Activated CD4-positive, alpha-beta T cell treated with anti-CD3 and anti-CD28 coated beads for 36 hours (primary cell): Measurements from ENCODE around the gene GRIA4. TPM values are rescaled to one million over a fixed set of nuclear protein-coding genes. Genes with fewer than 3 reads are reported as not detected.
"Not testable (repeated sequence)": the region's sequence is repeated elsewhere in the genome, so short reads cannot be mapped to it uniquely, and the experiment has no call there.

Source experiments
- ATAC-seq: fragments of 200-7000 bp; cut with Tn5 transposase; one replicate; pipeline ENCODE4 v1.10.0; 2021; ENCODE audit warnings: mild to moderate bottlenecking, moderate library complexity
- CTCF ChIA-PET: fragments of 350-600 bp; sonication (Branson Sonifier 250); formaldehyde crosslinking; loops from one replicate; lab custom pipeline; 2021; ENCODE audit warnings: antibody characterized with exemption; lab: Charles Lee
- POLR2A ChIA-PET: fragments of 350-600 bp; sonication (Branson Sonifier 250); formaldehyde crosslinking; loops from one replicate; lab custom pipeline; 2021; ENCODE audit warnings: antibody characterized with exemption, inconsistent platforms; lab: Charles Lee
- DNase-seq: peaks from one replicate; pipeline ENCODE4 v3.0.0-alpha.2; 2020
- H3K27ac Mint-ChIP-seq: one replicate; pipeline ENCODE4 v1.8.0; 2021; ENCODE audit warnings: mixed read lengths
- H3K27me3 Mint-ChIP-seq: one replicate; pipeline ENCODE4 v1.8.0; 2021; ENCODE audit warnings: mixed read lengths
- H3K36me3 Mint-ChIP-seq: one replicate; pipeline ENCODE4 v1.8.0; 2021; ENCODE audit warnings: low read depth, mixed read lengths
- H3K4me1 Mint-ChIP-seq: one replicate; pipeline ENCODE4 v1.8.0; 2021; ENCODE audit warnings: mixed read lengths
- H3K4me3 Mint-ChIP-seq: one replicate; pipeline ENCODE4 v1.8.0; 2021; ENCODE audit warnings: mild to moderate bottlenecking, moderate library complexity, mixed read lengths
- H3K9me3 Mint-ChIP-seq: one replicate; pipeline ENCODE4 v1.8.0; 2021; ENCODE audit warnings: low read depth, mixed read lengths
- intact Hi-C, 2 experiments: fragments of 100-400 bp; cut with DNase I in 1 of 2; cut with micrococcal nuclease in 1 of 2; formaldehyde crosslinking; loops; one replicate each; pipeline versions ENCODE4 v1.14.2 to v1.15.1; 2022 to 2024; cut with DNase I, micrococcal nuclease
- total RNA-seq, 2 experiments: library from RNA; stranded (reverse); gene quantifications; one replicate each; pipeline ENCODE4 v1.2.3, GENCODE V29; 2021

The GRIA4 gene
- total RNA-seq, 2 experiments from 2014 or later, result not detected

GRCh38 chr11:105989124-105989523 lies 379.3 kb downstream of the GRIA4 start:
- ChIA-PET POLR2A (no interaction called here), CTCF (no interaction called here)
- Mint-ChIP-seq H3K9me3 (peaks cover 6% of the 10 kb centered on the region), H3K36me3 (peaks cover 12% of the 10 kb centered on the region), H3K27ac (no peak overlapping the region), H3K4me3 (no peak overlapping the region), H3K27me3 (no peaks in the 10 kb centered on the region), H3K4me1 (no peaks in the 10 kb centered on the region)
- intact Hi-C loops, result no loop called here
- DNase-seq, result no peak
- ATAC-seq, result no peak

- ChIA-PET POLR2A (no interaction called here), CTCF (no interaction called here)
- no peak for ATAC-seq
- Mint-ChIP-seq H3K36me3 (peaks cover 33% of the 10 kb centered on the region), H3K9me3 (peaks cover 7% of the 10 kb centered on the region), H3K27ac (no peak overlapping the region), H3K4me3 (no peak overlapping the region), H3K4me1 (no peaks in the 10 kb centered on the region), H3K27me3 (no peaks in the 10 kb centered on the region)
- intact Hi-C loops, result no loop called here
- no peak for DNase-seq
Measured at GRCh38 chr11:105991888-105992287, 382.0 kb downstream of the GRIA4 start.

- ATAC-seq, result no peak
- no peak overlapping the region for H3K27ac Mint-ChIP-seq
- H3K9me3 Mint-ChIP-seq, result peaks cover 20% of the 10 kb centered on the region
- CTCF ChIA-PET, result no interaction called here
- POLR2A ChIA-PET, result no interaction called here
- H3K4me3 Mint-ChIP-seq, result no peak overlapping the region
- intact Hi-C loops, result no loop called here
- H3K4me1 Mint-ChIP-seq, result peaks cover 5% of the 10 kb centered on the region
- peaks cover 81% of the 10 kb centered on the region for H3K36me3 Mint-ChIP-seq
- no peaks in the 10 kb centered on the region for H3K27me3 Mint-ChIP-seq
- no peak for DNase-seq
Measured at GRCh38 chr11:106001304-106002012, 391.6 kb downstream of the GRIA4 start.

- ATAC-seq, H3K27ac Mint-ChIP-seq, CTCF ChIA-PET, DNase-seq, H3K27me3 Mint-ChIP-seq, H3K4me1 Mint-ChIP-seq, intact Hi-C loops, POLR2A ChIA-PET, H3K4me3 Mint-ChIP-seq: not testable (repeated sequence)
- Mint-ChIP-seq H3K9me3 (peaks cover 21% of the 10 kb centered on the region), H3K36me3 (peaks cover 83% of the 10 kb centered on the region)
Measured at GRCh38 chr11:106003094-106003493, 393.2 kb downstream of the GRIA4 start.

- ATAC-seq (no peak), DNase-seq (no peak)
- no peak overlapping the region for H3K27ac Mint-ChIP-seq
- H3K4me1 Mint-ChIP-seq, result peaks cover 30% of the 10 kb centered on the region
- H3K36me3 Mint-ChIP-seq, result peaks cover 77% of the 10 kb centered on the region
- H3K9me3 Mint-ChIP-seq, result peaks cover 7% of the 10 kb centered on the region
- intact Hi-C loops, result no loop called here
- H3K27me3 Mint-ChIP-seq, result no peaks in the 10 kb centered on the region
- CTCF ChIA-PET, result interaction anchor here (0.7 kb wide), 1 partner anchor 65 kb away, joined by 3 read pairs; no protein-coding TSS in a partner anchor
- POLR2A ChIA-PET, result interaction anchor here (0.7 kb wide), 1 partner anchor 1529 kb away, joined by 3 read pairs; no protein-coding TSS in a partner anchor
- no peak overlapping the region for H3K4me3 Mint-ChIP-seq
Measured at GRCh38 chr11:106011481-106011880, 401.6 kb downstream of the GRIA4 start.

- Mint-ChIP-seq H3K27ac (no peak overlapping the region), H3K4me1 (peaks cover 37% of the 10 kb centered on the region), H3K36me3 (peaks cover 65% of the 10 kb centered on the region), H3K9me3 (peaks cover 3% of the 10 kb centered on the region), H3K27me3 (no peaks in the 10 kb centered on the region), H3K4me3 (no peak overlapping the region)
- DNase-seq, result no peak
- ATAC-seq, result peak; percentile 36
- ChIA-PET CTCF (no interaction called here), POLR2A (no interaction called here)
- intact Hi-C loops, result no loop called here
Measured at GRCh38 chr11:106012744-106013143, 402.9 kb downstream of the GRIA4 start.

- CTCF ChIA-PET, result interaction anchor here (1.0 kb wide), 2 partner anchors 10 to 15 kb away, joined by 3 to 4 read pairs; no protein-coding TSS in a partner anchor
- H3K9me3 Mint-ChIP-seq, result peaks cover 3% of the 10 kb centered on the region
- intact Hi-C loops, result no loop called here
- no peak overlapping the region for H3K27ac Mint-ChIP-seq
- POLR2A ChIA-PET, result no interaction called here
- no peak for ATAC-seq
- no peak overlapping the region for H3K4me3 Mint-ChIP-seq
- DNase-seq, result no peak
- H3K36me3 Mint-ChIP-seq, result peaks cover 59% of the 10 kb centered on the region
- H3K4me1 Mint-ChIP-seq, result peaks cover 47% of the 10 kb centered on the region
- H3K27me3 Mint-ChIP-seq, result no peaks in the 10 kb centered on the region
Measured at GRCh38 chr11:106014035-106014434, 404.2 kb downstream of the GRIA4 start.

- no peak overlapping the region for H3K27ac Mint-ChIP-seq
- H3K9me3 Mint-ChIP-seq, result peaks cover 3% of the 10 kb centered on the region
- DNase-seq, result no peak
- H3K36me3 Mint-ChIP-seq, result peaks cover 57% of the 10 kb centered on the region
- CTCF ChIA-PET, result interaction anchor here (1.0 kb wide), 1 partner anchor 16 kb away, joined by 3 read pairs; no protein-coding TSS in a partner anchor
- H3K4me3 Mint-ChIP-seq, result no peak overlapping the region
- POLR2A ChIA-PET, result no interaction called here
- intact Hi-C loops, result no loop called here
- no peaks in the 10 kb centered on the region for H3K27me3 Mint-ChIP-seq
- ATAC-seq, result no peak
- peaks cover 49% of the 10 kb centered on the region for H3K4me1 Mint-ChIP-seq
Measured at GRCh38 chr11:106014620-106015019, 404.7 kb downstream of the GRIA4 start.

- peaks cover 52% of the 10 kb centered on the region for H3K4me1 Mint-ChIP-seq
- no peak overlapping the region for H3K4me3 Mint-ChIP-seq
- ChIA-PET POLR2A (no interaction called here), CTCF (interaction anchor here (1.0 kb wide), 1 partner anchor 16 kb away, joined by 3 read pairs; no protein-coding TSS in a partner anchor)
- ATAC-seq (no peak), DNase-seq (no peak)
- peaks cover 3% of the 10 kb centered on the region for H3K9me3 Mint-ChIP-seq
- H3K27ac Mint-ChIP-seq, result no peak overlapping the region
- H3K36me3 Mint-ChIP-seq, result peaks cover 56% of the 10 kb centered on the region
- intact Hi-C loops, result no loop called here
- no peaks in the 10 kb centered on the region for H3K27me3 Mint-ChIP-seq
Measured at GRCh38 chr11:106015066-106015465, 405.2 kb downstream of the GRIA4 start.

- Mint-ChIP-seq H3K36me3 (peaks cover 52% of the 10 kb centered on the region), H3K27ac (no peak overlapping the region), H3K9me3 (no peaks in the 10 kb centered on the region), H3K4me3 (no peak overlapping the region), H3K4me1 (peaks cover 52% of the 10 kb centered on the region), H3K27me3 (no peaks in the 10 kb centered on the region)
- intact Hi-C loops, result no loop called here
- ATAC-seq, result no peak
- ChIA-PET POLR2A (no interaction called here), CTCF (interaction anchor here (1.5 kb wide), 1 partner anchor 8 kb away, joined by 3 read pairs; no protein-coding TSS in a partner anchor)
- DNase-seq, result no peak
Measured at GRCh38 chr11:106017093-106017492, 407.2 kb downstream of the GRIA4 start.

GRCh38 chr11:106021181-106021966 lies 411.5 kb downstream of the GRIA4 start:
- H3K27me3 Mint-ChIP-seq, result no peaks in the 10 kb centered on the region
- H3K9me3 Mint-ChIP-seq, result no peaks in the 10 kb centered on the region
- POLR2A ChIA-PET, result interaction anchor here (0.5 kb wide), 1 partner anchor 1121 kb away, joined by 3 read pairs; no protein-coding TSS in a partner anchor
- intact Hi-C loops, result loop anchor here (5.0 kb wide), 2 partner anchors 71 to 974 kb away; partner anchors contain the start of gene CARD16 (in 1 of the 2)
- DNase-seq, result no peak
- peaks cover 27% of the 10 kb centered on the region for H3K36me3 Mint-ChIP-seq
- ATAC-seq, result peak; percentile 0
- CTCF ChIA-PET, result interaction anchor here (0.6 kb wide), 1 partner anchor 12 kb away, joined by 3 read pairs; no protein-coding TSS in a partner anchor
- peaks cover 43% of the 10 kb centered on the region for H3K4me1 Mint-ChIP-seq
- peak overlapping the region; percentile 87 for H3K27ac Mint-ChIP-seq
- H3K4me3 Mint-ChIP-seq, result peak overlapping the region; percentile 91
